AML-193 (cell line): Measurements from ENCODE around the gene ORMDL1.
"Not testable (repeated sequence)": the region's sequence is repeated elsewhere in the genome, so short reads cannot be mapped to it uniquely, and the experiment has no call there.

ENCODE experiments used
- DNase-seq, 2 experiments: peaks; one replicate each; lab custom pipeline; 2025; lab: John Stamatoyannopoulos, UW

The ORMDL1 gene

DNA sequence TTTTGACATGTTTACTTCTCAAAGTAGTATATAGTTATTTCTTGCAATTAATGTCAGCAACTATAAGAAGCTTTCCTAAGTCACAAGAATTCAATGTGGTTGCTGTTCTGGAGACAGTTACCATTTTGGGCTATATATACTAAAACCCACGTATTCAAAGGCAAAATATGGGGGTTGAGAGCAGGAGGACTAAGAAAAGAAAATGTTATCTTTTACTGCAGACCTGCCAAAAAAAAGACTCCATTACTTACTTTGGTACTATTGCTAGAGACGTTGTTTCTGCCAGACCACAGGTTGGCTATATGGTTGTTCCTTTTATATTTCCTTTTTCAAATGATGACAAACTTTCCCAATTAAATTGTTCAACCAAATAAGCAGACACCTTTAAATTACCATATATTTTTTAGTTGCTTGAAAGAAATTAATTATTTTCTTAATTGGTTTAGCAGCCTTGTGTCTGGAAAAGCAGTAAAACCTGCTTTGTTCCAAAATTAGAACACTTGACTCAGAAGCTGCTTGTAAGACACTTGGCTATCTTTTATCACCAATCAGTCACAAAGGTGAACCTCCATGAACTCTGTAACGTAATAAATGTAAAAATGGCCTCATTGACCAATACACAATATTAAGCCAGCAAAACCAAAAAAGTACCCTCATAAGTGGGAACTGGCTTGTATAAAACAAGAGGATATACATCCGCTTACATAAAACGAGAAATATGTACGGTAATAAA is 13.4 kb downstream of the ORMDL1 start:
- DNase-seq = no peak

GRCh38 chr2:189763908-189764661 is 20.1 kb downstream of the ORMDL1 start:
- DNase-seq = peak; percentile 23 to 41

DNA sequence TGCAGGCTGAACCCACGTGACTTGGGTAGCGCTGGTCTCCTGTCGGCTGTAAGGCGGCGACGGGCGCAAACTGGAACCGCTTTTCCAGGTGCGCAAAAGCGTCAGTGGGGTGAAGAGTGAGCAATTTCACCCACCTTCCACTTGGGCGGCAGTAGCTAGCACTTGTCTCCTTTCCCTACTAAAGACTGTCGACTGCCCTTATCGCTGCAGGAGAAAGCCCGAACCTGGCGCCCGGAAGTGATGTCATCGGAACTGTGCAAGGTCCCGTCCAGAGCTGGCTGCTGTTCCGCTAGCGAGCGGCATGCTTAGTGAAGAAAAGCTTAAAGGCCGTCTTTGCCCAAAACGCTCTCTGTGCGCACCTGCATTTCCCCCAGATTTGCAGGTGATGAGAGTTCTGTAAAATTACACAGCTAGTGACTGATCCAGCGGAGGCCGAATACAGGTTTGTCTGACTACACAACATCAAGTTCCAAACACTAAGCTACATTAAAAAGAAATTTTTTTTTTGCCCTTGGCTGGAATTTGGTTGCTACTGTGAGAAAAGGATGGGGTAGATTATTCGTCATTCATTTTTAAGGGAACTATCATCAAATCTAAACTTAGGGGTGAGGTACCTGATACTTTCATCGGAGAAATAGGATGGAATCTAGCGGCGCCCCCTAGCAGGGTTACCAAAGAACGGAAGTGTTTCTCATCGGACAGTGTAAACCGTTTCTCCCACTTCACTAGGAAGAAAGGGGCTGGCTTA is 21.4 kb downstream of the ORMDL1 start, which contains the start of gene OSGEPL1:
OSGEPL1 (minus strand) TSS at position 242 of the 748 bp plus-strand sequence. CDS start 1,152 bp downstream, outside the sequence.
- peak; percentile 78 to 87 for DNase-seq

GRCh38 chr2:189762229-189762550 is 21.9 kb downstream of the ORMDL1 start:
- no peak for DNase-seq

- DNase-seq = not testable (repeated sequence)
Measured at GRCh38 chr2:189760154-189760553, 24.0 kb downstream of the ORMDL1 start.

DNA sequence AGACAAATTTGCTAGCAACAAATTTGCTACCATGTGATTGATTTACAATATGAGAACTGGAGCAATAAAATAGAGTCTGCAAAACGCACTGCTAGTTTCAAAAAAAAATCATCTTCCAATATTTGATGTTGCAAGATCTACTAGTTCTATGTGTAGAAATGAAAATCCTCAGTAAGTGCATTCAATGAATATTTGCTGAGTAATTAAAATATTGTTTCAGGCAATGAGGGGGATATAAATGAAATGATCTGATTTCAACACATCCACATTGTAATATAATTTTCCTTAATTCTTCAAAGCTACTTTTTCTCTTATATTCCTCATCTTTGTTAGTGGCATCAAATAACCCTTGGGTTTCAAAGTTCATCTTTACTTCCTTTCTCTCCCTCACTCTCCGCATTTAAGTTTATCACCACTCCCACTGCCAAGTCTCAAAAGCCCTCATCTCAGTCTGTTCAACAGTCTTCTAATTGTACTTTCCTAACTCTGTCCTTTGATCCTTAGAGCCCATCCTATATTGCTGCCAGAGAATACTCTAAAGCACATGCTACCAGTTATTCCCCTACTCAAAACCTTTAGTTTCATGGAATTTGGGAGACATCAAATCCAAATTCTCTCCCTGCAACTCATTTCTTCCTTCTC is 27.7 kb downstream of the ORMDL1 start:
- no peak for DNase-seq

DNA sequence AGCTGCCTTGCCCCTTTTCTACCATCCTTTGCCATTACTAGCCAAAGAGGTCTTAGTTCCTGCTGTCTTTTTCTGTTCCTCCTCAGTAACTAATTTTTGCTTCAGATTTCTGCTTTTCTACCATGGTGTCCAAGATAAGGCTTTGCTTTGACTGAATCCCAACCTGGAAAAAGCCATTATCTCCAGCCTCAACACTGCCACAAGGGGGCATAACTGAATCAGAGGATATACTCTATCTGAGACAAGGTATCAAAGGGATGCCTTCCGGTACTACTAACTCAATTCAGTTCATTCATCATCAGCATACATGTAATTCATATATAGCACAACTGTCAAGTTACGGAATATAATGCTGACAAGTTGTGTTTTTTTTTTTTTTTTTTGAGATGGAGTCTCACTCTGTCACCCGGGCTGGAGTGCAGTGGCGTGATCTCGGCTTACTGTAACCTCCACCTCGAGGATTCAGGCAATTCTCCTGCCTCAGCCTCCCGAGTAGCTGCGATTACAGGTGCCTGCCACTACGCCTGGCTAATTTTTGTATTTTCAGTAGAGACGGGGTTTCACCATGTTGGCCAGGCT is 33.0 kb downstream of the ORMDL1 start:
- peak; percentile 31 to 43 for DNase-seq

DNA sequence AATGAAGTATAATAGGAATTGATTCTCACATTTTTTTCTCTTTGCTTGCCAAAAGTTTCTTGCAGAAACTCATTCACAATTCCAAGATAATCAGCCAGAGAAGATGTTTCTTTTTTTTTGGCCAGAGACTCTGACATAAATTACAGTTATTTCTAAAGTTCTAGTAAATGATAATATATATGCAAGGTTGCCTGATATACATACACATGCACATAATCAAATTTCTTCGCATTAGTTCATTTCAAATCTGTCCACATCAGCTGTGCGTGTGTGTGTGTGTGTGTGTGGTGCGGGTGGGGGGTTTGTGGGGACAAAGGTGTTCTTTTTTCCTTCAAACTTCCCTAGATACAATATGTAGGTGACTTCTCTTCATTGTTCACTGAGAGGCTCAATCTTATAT is 54.7 kb downstream of the ORMDL1 start:
- DNase-seq = no peak

DNA sequence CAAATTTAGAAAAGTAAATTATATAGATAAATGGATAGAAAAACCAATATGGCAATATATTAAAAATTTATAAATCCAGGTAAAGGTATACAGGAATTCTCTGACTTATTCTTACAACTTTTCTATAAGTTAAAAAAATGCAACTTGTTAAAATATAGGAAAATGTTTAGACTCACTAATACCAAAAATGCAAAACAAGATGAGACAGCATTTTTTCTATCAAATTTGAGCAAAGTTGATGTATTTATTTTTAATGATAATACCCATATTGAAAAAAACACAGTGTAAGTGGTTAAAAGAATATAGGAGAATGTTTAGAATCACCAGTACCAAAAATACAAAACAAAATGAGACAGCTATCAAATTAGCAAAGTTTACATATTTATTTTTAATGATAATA is 57.3 kb downstream of the ORMDL1 start:
- DNase-seq = no peak

DNA sequence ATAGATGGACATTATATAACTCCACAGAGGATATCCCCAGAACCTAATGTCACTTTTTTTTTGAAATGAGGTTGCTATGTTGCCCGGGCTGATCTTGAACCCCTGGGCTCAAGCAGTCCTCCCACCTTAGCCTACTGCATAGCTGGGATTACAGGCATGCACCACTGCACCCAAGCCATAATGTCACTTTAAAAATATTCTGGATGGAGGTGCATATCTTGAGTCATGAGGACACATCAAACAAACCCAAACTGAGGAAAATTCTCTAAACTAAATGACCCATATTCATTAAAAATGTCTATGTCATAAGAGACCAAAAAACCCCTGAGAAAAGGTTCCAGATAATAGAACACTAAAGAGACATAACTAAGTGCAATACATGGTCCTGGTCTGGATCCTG is 57.9 kb downstream of the ORMDL1 start:
- no peak for DNase-seq

DNA sequence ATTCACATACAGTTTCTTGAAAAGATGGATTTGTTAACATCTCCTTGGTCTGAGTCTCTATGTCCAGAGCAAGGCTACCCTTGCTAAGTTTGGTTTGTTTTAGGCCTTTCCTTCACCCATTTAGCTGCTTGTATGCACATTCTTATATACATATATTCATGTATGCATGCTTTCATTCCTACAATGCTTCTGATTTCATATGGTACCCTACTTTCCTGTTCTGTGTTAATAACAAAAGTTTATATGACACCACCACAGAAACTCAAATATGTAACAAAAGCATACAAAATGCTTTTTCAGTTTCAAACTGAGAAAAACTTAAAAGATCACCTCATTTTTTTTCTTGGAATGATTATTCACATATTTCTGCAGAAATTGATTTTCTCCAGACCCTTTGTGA is 60.9 kb downstream of the ORMDL1 start:
- no peak for DNase-seq
